Measurements from ENCODE around the gene ST14.
A peak's percentile ranks its signal among the peaks of the same experiment; 100 is the strongest.

ST14 gene

GRCh38 chr11:130211781-130212401, 52.3 kb downstream of the ST14 start:
- no peak for DNase-seq (ENCODE audit: low read depth)
- TF ChIP-seq, protein P1, sequence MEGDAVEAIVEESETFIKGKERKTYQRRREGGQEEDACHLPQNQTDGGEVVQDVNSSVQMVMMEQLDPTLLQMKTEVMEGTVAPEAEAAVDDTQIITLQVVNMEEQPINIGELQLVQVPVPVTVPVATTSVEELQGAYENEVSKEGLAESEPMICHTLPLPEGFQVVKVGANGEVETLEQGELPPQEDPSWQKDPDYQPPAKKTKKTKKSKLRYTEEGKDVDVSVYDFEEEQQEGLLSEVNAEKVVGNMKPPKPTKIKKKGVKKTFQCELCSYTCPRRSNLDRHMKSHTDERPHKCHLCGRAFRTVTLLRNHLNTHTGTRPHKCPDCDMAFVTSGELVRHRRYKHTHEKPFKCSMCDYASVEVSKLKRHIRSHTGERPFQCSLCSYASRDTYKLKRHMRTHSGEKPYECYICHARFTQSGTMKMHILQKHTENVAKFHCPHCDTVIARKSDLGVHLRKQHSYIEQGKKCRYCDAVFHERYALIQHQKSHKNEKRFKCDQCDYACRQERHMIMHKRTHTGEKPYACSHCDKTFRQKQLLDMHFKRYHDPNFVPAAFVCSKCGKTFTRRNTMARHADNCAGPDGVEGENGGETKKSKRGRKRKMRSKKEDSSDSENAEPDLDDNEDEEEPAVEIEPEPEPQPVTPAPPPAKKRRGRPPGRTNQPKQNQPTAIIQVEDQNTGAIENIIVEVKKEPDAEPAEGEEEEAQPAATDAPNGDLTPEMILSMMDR (conservative IDR thresholded peaks at IDR 0.05; ENCODE audit: control insufficient read depth, insufficient read depth, low read depth, low read length) = no peak
- H3K4me3 ChIP-seq (ENCODE audit: control insufficient read depth, low read depth, low read length) = no peak overlapping the region

GRCh38 chr11:130212431-130212961, 52.9 kb downstream of the ST14 start:
- no peak overlapping the region for H3K4me3 ChIP-seq (ENCODE audit: control insufficient read depth, low read depth, low read length)
- DNase-seq (ENCODE audit: low read depth) = no peak
- TF ChIP-seq, protein P1 (conservative IDR thresholded peaks at IDR 0.05; ENCODE audit: control insufficient read depth, insufficient read depth, low read depth, low read length) = no peak

GRCh38 chr11:130213143-130213978, 53.8 kb downstream of the ST14 start:
- TF ChIP-seq, protein P1 (conservative IDR thresholded peaks at IDR 0.05; ENCODE audit: control insufficient read depth, insufficient read depth, low read depth, low read length) = peak; percentile 76
- peak; percentile 18 for DNase-seq (ENCODE audit: low read depth)
- H3K4me3 ChIP-seq (ENCODE audit: control insufficient read depth, low read depth, low read length) = no peak overlapping the region

GRCh38 chr11:130213979-130214281, 54.3 kb downstream of the ST14 start:
- no peak for DNase-seq (ENCODE audit: low read depth)
- H3K4me3 ChIP-seq (ENCODE audit: control insufficient read depth, low read depth, low read length) = no peak overlapping the region
- TF ChIP-seq, protein P1 (conservative IDR thresholded peaks at IDR 0.05; ENCODE audit: control insufficient read depth, insufficient read depth, low read depth, low read length) = no peak

DNA sequence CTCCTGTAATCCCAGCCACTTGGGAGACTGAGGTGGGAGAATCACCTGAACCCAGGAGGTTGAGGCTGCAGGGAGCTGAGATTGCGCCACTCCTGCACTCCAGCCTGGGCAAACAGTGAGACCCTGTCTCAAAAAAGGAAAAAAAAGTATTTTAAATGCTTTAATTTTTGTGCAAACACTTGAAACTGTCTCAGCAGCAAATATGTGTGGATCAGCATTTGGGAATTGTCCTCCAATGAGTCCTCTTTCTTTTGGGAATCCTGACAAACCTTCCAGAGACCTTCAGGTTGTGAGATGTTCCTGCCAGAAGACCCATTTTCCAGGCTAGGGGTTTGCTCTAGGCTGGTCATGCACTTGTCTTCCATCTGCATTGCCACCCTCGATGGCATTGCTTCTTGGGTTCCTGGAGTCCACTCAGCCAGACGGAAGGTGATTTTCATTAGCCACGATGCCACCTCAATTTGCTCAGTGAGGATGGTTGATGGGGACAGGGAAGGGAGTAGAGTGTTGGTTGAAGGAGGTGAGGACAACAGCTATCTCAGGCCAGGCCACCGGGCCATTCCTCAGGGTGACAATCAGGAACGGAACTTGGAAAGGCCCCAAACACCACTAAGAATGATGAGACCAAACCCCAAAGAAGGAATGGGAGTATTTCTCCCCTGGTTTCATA, 55.4 kb downstream of the ST14 start:
- TF ChIP-seq, protein P1 (conservative IDR thresholded peaks at IDR 0.05; ENCODE audit: control insufficient read depth, insufficient read depth, low read depth, low read length) = no peak
- no peak overlapping the region for H3K4me3 ChIP-seq (ENCODE audit: control insufficient read depth, low read depth, low read length)
- DNase-seq (ENCODE audit: low read depth) = no peak

DNA sequence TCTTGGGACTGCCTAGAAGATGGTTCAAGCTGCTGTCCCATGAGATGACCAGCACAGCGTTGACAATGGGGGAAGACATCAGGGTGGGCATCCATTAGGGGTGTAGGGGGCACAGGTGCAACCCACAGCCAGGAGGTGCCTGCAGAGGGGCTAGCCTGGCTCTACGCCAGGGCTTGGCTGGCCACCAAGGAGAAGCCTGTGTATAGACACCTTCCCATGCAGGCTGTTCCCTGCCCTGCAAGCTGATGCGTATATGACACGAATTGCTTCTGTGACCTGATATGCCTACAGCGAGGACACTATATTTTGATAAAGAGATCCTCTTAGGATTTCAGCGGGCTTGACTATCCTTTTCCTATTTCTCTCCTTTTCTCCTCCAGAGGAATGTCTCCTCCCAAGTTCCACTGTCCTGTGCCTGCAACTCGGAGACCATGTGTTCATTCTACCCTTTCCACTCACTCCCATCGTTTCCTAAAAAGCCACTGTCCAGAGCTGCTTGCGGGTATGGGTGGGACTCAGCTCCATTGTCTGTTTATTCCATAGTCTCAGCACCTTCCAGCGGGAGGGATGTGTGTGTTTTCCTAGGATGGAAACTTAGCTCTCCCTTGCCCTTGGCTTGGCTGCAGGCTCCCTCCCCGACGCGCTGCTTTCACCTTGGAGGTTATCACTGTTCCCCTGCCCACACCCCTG, 56.1 kb downstream of the ST14 start:
- H3K4me3 ChIP-seq (ENCODE audit: control insufficient read depth, low read depth, low read length) = no peak overlapping the region
- TF ChIP-seq, protein P1 (conservative IDR thresholded peaks at IDR 0.05; ENCODE audit: control insufficient read depth, insufficient read depth, low read depth, low read length) = no peak
- no peak for DNase-seq (ENCODE audit: low read depth)
